ENCODE data around the gene SLC9A9. TPM values are rescaled to one million over a fixed set of nuclear protein-coding genes. Genes with fewer than 3 reads are reported as not detected.
"Not testable (repeated sequence)": the region's sequence is repeated elsewhere in the genome, so short reads cannot be mapped to it uniquely, and the experiment has no call there.

SLC9A9 gene
- total RNA-seq, 1 donor from 2014 or later: 7.1 TPM

- DNase-seq (ENCODE audit: low read depth in 2 of 2): no peak
Observed at GRCh38 chr3:143565951-143566350, 282.3 kb downstream of the SLC9A9 start.

- no peak for DNase-seq (ENCODE audit: low read depth in 2 of 2)
Observed at GRCh38 chr3:143563786-143564185, 284.5 kb downstream of the SLC9A9 start.

- DNase-seq (ENCODE audit: low read depth in 2 of 2): no peak
Observed at GRCh38 chr3:143562789-143563188, 285.5 kb downstream of the SLC9A9 start.

- DNase-seq (ENCODE audit: low read depth in 2 of 2): no peak
Observed at GRCh38 chr3:143559296-143559695, 289.0 kb downstream of the SLC9A9 start.

GRCh38 chr3:143552851-143553250 is 295.4 kb downstream of the SLC9A9 start:
- DNase-seq (ENCODE audit: low read depth in 2 of 2): no peak

GRCh38 chr3:143551761-143552160 is 296.5 kb downstream of the SLC9A9 start:
- no peak for DNase-seq (ENCODE audit: low read depth in 2 of 2)

GRCh38 chr3:143548861-143549497 is 299.3 kb downstream of the SLC9A9 start:
- DNase-seq (ENCODE audit: low read depth in 2 of 2): no peak

- no peak for DNase-seq (ENCODE audit: low read depth in 2 of 2)
Observed at GRCh38 chr3:143548393-143548792, 299.9 kb downstream of the SLC9A9 start.

- no peak for DNase-seq (ENCODE audit: low read depth in 2 of 2)
Observed at GRCh38 chr3:143538577-143538981, 309.7 kb downstream of the SLC9A9 start.

- DNase-seq (ENCODE audit: low read depth in 2 of 2): no peak
Observed at GRCh38 chr3:143538061-143538460, 310.2 kb downstream of the SLC9A9 start.

- no peak for DNase-seq (ENCODE audit: low read depth in 2 of 2)
Observed at GRCh38 chr3:143536817-143537535, 311.3 kb downstream of the SLC9A9 start.

- DNase-seq (ENCODE audit: low read depth in 2 of 2): no peak
Observed at GRCh38 chr3:143535994-143536784, 312.1 kb downstream of the SLC9A9 start.

- DNase-seq (ENCODE audit: low read depth in 2 of 2): no peak
Observed at GRCh38 chr3:143533391-143533790, 314.9 kb downstream of the SLC9A9 start.

GRCh38 chr3:143532091-143532490 is 316.2 kb downstream of the SLC9A9 start:
- no peak for DNase-seq (ENCODE audit: low read depth in 2 of 2)

- DNase-seq (ENCODE audit: low read depth in 2 of 2): no peak
Observed at GRCh38 chr3:143531101-143531500, 317.2 kb downstream of the SLC9A9 start.

GRCh38 chr3:143529798-143530197 is 318.5 kb downstream of the SLC9A9 start:
- DNase-seq (ENCODE audit: low read depth in 2 of 2): no peak

GRCh38 chr3:143529018-143529478 is 319.2 kb downstream of the SLC9A9 start:
- no peak for DNase-seq (ENCODE audit: low read depth in 2 of 2)

- no peak for DNase-seq (ENCODE audit: low read depth in 2 of 2)
Observed at GRCh38 chr3:143526011-143526545, 322.2 kb downstream of the SLC9A9 start.

GRCh38 chr3:143525408-143525807 is 322.9 kb downstream of the SLC9A9 start:
- DNase-seq (ENCODE audit: low read depth in 2 of 2): no peak

GRCh38 chr3:143521803-143522202 is 326.5 kb downstream of the SLC9A9 start:
- no peak for DNase-seq (ENCODE audit: low read depth in 2 of 2)

- not testable (repeated sequence) for DNase-seq (ENCODE audit: low read depth in 2 of 2)
Observed at GRCh38 chr3:143517131-143517530, 331.1 kb downstream of the SLC9A9 start.

GRCh38 chr3:143514874-143515273 is 333.4 kb downstream of the SLC9A9 start:
- DNase-seq (ENCODE audit: low read depth in 2 of 2): no peak
